ENCODE data around the gene GPR171.

- TF ChIP-seq, protein P1, sequence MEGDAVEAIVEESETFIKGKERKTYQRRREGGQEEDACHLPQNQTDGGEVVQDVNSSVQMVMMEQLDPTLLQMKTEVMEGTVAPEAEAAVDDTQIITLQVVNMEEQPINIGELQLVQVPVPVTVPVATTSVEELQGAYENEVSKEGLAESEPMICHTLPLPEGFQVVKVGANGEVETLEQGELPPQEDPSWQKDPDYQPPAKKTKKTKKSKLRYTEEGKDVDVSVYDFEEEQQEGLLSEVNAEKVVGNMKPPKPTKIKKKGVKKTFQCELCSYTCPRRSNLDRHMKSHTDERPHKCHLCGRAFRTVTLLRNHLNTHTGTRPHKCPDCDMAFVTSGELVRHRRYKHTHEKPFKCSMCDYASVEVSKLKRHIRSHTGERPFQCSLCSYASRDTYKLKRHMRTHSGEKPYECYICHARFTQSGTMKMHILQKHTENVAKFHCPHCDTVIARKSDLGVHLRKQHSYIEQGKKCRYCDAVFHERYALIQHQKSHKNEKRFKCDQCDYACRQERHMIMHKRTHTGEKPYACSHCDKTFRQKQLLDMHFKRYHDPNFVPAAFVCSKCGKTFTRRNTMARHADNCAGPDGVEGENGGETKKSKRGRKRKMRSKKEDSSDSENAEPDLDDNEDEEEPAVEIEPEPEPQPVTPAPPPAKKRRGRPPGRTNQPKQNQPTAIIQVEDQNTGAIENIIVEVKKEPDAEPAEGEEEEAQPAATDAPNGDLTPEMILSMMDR (conservative IDR thresholded peaks at IDR 0.05): no peak
- no peak for TF ChIP-seq ZFX (IDR thresholded peaks at IDR 0.05)
These were observed 24.7 kb downstream of the GPR171 start for GRCh38 chr3:151178208-151178845.
